Loucy (cell line): ENCODE results near the gene ESPL1.
A peak's percentile ranks its signal among the peaks of the same experiment; 100 is the strongest.

Experiments
- H2AFZ ChIP-seq: fragments of 200-600 bp; sonication (generic); 2 replicates; pipeline ENCODE4 v1.6.0; 2016; ENCODE audit warnings: antibody characterized with exemption, mild to moderate bottlenecking, low read length, moderate library complexity
- H3F3A ChIP-seq: fragments of 200-600 bp; 2 replicates; pipeline ENCODE4 v1.6.0; 2016; ENCODE audit warnings: antibody characterized with exemption, low read depth, mild to moderate bottlenecking
- H3K27me3 ChIP-seq: fragments of 200-600 bp; sonication (generic); 2 replicates; pipeline ENCODE4 v1.6.1; 2014; ENCODE audit warnings: low read length, mild to moderate bottlenecking; ENCODE audit not compliant: insufficient read depth, poor library complexity, severe bottlenecking
- H3K36me3 ChIP-seq: fragments of 200-600 bp; sonication (generic); 2 replicates; pipeline ENCODE4 v1.6.1; 2016; ENCODE audit warnings: low read length; ENCODE audit not compliant: insufficient read depth
- H3K4me1 ChIP-seq: fragments of 200-600 bp; sonication (generic); 2 replicates; pipeline ENCODE4 v1.5.1; 2014; ENCODE audit warnings: low read length, mild to moderate bottlenecking; ENCODE audit not compliant: insufficient read depth, poor library complexity, severe bottlenecking
- H3K4me2 ChIP-seq: fragments of 200-600 bp; sonication (generic); 2 replicates; pipeline ENCODE4 v1.6.0; 2014; ENCODE audit warnings: antibody characterized with exemption, low read length, low read depth, mild to moderate bottlenecking; ENCODE audit not compliant: poor library complexity, severe bottlenecking
- H3K4me3 ChIP-seq: fragments of 200-600 bp; sonication (generic); 2 replicates; pipeline ENCODE4 v1.5.1; 2014; ENCODE audit warnings: low read length, mild to moderate bottlenecking, mixed read lengths; ENCODE audit not compliant: poor library complexity, severe bottlenecking
- H3K79me2 ChIP-seq: fragments of 200-600 bp; sonication (generic); 2 replicates; pipeline ENCODE4 v1.6.1; 2014; ENCODE audit warnings: low read length; ENCODE audit not compliant: insufficient read depth
- H3K9ac ChIP-seq: fragments of 200-600 bp; sonication (generic); 2 replicates; pipeline ENCODE4 v1.6.0; 2014; ENCODE audit warnings: mild to moderate bottlenecking, low read depth, low read length, moderate library complexity; ENCODE audit not compliant: poor library complexity, severe bottlenecking
- H3K9me2 ChIP-seq: fragments of 200-600 bp; sonication (generic); replicated peaks from 2 replicates; pipeline ENCODE4 v1.6.1; 2016; ENCODE audit warnings: low read depth, low read length, mixed read lengths
- H3K9me3 ChIP-seq: fragments of 200-600 bp; sonication (generic); 2 replicates; pipeline ENCODE4 v1.6.1; 2014; ENCODE audit warnings: mild to moderate bottlenecking, antibody characterized with exemption, low read length, low read depth; ENCODE audit not compliant: insufficient read depth
- H4K20me1 ChIP-seq: fragments of 200-600 bp; sonication (generic); 2 replicates; pipeline ENCODE4 v1.6.0; 2014; ENCODE audit warnings: antibody characterized with exemption, low read length, mild to moderate bottlenecking; ENCODE audit not compliant: insufficient read depth, poor library complexity, severe bottlenecking
- EZH2phosphoT487 ChIP-seq: fragments of 200-600 bp; IDR thresholded peaks from 2 replicates; pipeline ENCODE4 v1.6.1; 2018; ENCODE audit warnings: antibody characterized with exemption, mild to moderate bottlenecking, moderate library complexity, borderline replicate concordance
- TF ChIP-seq, protein P1 (sequence below): fragments of 200-600 bp; sonication (generic); conservative IDR thresholded peaks from 2 replicates; pipeline ENCODE4 v1.5.1; 2014; ENCODE audit warnings: mild to moderate bottlenecking, antibody characterized with exemption, low read length

ESPL1 gene

DNA sequence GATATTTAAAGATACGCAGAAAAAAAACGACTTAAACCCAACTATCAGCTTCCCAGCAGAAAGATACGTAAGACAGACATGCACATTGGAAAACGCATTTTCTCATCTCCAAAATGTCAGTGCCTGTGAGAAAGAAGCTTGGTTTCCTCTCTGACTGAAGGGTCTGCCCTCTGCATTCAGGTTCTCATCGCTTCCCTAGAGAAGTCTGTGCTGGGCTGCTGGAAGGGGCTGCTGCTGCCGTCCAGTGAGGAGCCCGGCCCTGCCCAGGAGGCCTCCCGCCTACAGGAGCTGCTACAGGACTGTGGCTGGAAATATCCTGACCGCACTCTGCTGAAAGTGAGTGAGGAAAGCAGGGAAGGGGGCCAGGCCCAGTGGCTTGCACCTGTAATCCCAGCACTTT is 22.6 kb downstream of the ESPL1 start:
- no peak overlapping the region for H3K4me3 ChIP-seq
- no peaks in the 10 kb centered on the region for H3K9me3 ChIP-seq
- no peak for TF ChIP-seq EZH2phosphoT487
- TF ChIP-seq, protein P1, sequence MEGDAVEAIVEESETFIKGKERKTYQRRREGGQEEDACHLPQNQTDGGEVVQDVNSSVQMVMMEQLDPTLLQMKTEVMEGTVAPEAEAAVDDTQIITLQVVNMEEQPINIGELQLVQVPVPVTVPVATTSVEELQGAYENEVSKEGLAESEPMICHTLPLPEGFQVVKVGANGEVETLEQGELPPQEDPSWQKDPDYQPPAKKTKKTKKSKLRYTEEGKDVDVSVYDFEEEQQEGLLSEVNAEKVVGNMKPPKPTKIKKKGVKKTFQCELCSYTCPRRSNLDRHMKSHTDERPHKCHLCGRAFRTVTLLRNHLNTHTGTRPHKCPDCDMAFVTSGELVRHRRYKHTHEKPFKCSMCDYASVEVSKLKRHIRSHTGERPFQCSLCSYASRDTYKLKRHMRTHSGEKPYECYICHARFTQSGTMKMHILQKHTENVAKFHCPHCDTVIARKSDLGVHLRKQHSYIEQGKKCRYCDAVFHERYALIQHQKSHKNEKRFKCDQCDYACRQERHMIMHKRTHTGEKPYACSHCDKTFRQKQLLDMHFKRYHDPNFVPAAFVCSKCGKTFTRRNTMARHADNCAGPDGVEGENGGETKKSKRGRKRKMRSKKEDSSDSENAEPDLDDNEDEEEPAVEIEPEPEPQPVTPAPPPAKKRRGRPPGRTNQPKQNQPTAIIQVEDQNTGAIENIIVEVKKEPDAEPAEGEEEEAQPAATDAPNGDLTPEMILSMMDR = no peak
- H3K27me3 ChIP-seq = no peaks in the 10 kb centered on the region
- no peak overlapping the region for H3K9ac ChIP-seq
- H4K20me1 ChIP-seq = no peaks in the 10 kb centered on the region
- no peaks in the 10 kb centered on the region for H3K9me2 ChIP-seq
- no peak overlapping the region for H3K4me2 ChIP-seq
- H3K79me2 ChIP-seq = peaks cover 2% of the 10 kb centered on the region
- no peak overlapping the region for H2AFZ ChIP-seq
- H3K36me3 ChIP-seq = peaks cover 52% of the 10 kb centered on the region; the same call in 1 of the 2 replicates
- peaks cover 5% of the 10 kb centered on the region for H3K4me1 ChIP-seq
- H3F3A ChIP-seq = no peaks in the 10 kb centered on the region

DNA sequence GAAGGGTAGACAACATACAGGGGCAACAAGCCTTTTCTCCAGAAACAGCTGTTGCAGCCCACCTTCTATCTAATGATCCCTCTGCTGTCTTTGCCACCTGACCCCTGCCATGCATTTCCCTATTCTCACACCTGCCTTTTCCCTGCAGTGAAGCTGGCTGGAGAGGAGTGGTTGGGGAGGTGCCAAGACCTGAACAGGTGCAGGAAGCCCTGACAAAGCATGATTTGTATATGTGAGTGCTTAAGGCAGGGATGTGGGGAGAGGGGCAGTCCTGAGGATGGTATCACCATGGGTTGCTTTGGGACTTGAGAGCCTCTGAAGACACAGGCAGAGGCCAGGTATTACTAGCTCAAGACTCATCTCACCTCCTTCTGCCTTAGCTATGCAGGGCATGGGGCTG is 24.3 kb downstream of the ESPL1 start:
- no peak overlapping the region for H3K4me2 ChIP-seq
- no peaks in the 10 kb centered on the region for H3F3A ChIP-seq
- H3K79me2 ChIP-seq = peaks cover 20% of the 10 kb centered on the region
- H2AFZ ChIP-seq = no peak overlapping the region
- H3K9ac ChIP-seq = no peak overlapping the region
- no peaks in the 10 kb centered on the region for H3K27me3 ChIP-seq
- peaks cover 52% of the 10 kb centered on the region; the same call in 1 of the 2 replicates for H3K36me3 ChIP-seq
- TF ChIP-seq, protein P1 = no peak
- no peak for TF ChIP-seq EZH2phosphoT487
- H3K4me3 ChIP-seq = no peak overlapping the region
- no peaks in the 10 kb centered on the region for H3K9me2 ChIP-seq
- no peaks in the 10 kb centered on the region for H4K20me1 ChIP-seq
- H3K4me1 ChIP-seq = peaks cover 13% of the 10 kb centered on the region
- H3K9me3 ChIP-seq = no peaks in the 10 kb centered on the region

DNA sequence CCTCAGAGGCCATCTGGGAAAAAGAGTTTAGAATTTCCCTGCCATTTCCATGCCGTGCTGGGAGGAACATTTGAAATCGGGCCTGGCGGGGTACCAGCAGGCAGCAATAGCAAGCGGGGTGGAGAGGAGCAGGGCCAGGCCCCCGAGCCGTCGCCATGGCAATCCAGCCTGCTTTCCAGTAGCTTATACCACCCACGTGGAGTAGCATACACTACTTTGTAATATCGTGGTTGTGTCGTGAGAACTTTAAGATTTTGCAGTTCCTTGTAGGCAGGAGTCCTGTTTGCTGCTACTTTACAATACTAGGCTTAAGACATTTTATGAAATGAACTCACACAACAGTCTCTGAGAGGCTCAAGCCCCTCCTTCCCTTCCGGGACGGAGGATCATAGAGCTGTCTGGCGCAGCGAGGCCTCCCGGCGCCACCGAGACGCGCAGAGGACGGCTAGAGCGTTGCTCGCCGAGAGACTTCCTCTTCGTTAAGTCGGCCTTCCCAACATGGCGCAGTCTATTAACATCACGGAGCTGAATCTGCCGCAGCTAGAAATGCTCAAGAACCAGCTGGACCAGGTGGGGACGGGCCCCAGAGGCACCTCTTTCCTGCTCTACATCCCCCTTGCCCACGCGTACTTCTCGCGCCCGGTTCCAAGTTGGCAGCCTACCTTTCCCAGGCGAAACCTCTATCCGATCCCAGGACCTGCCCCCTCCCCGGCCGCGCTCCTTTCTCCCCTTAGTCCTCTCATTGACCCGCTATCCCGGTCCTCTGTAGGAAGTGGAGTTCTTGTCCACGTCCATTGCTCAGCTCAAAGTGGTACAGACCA is 27.2 kb downstream of the ESPL1 start, which contains the start of gene PFDN5:
PFDN5 (plus strand) TSS at position 473 of the 821 bp plus-strand sequence; CDS start at position 499, 26 bp downstream.
- TF ChIP-seq EZH2phosphoT487 = no peak
- TF ChIP-seq, protein P1 = no peak
- Histone ChIP-seq H3F3A (no peaks in the 10 kb centered on the region; the same call in 1 of the 2 replicates), H3K36me3 (peaks cover 28% of the 10 kb centered on the region; the same call in 1 of the 2 replicates)

More for the DNA sequence above, 27.2 kb downstream of the ESPL1 start, which contains the start of gene PFDN5:
- Histone ChIP-seq H2AFZ (peak within 1 kb of the TSS; percentile 85), H3K4me2 (peak within 1 kb of the TSS; percentile 87), H3K9me2 (no peaks in the 10 kb centered on the region), H3K4me3 (peak within 1 kb of the TSS; percentile 95), H3K27me3 (no peaks in the 10 kb centered on the region), H3K9ac (peak within 1 kb of the TSS; percentile 90), H4K20me1 (peaks cover 3% of the 10 kb centered on the region), H3K79me2 (peaks cover 29% of the 10 kb centered on the region), H3K4me1 (peaks cover 22% of the 10 kb centered on the region), H3K9me3 (no peaks in the 10 kb centered on the region)
